H4 (cell line): ENCODE results near the gene RGPD3. TPM values are rescaled to one million over a fixed set of nuclear protein-coding genes. Genes with fewer than 3 reads are reported as not detected.
"Not testable (repeated sequence)": the region's sequence is repeated elsewhere in the genome, so short reads cannot be mapped to it uniquely, and the experiment has no call there.

ENCODE experiments used
- DNase-seq: peaks from one replicate; pipeline ENCODE4 v3.0.0-alpha.2; 2015; ENCODE audit warnings: low spot score
- total RNA-seq: library from RNA; depleted of rRNA; stranded (reverse); fragments of >200 nt; shearing (Covaris generic); gene quantifications from 2 replicates; pipeline ENCODE4 v1.2.3, GENCODE V29; 2014

RGPD3 gene
- total RNA-seq, 1 experiment from 2014 or later: not detected

DNA sequence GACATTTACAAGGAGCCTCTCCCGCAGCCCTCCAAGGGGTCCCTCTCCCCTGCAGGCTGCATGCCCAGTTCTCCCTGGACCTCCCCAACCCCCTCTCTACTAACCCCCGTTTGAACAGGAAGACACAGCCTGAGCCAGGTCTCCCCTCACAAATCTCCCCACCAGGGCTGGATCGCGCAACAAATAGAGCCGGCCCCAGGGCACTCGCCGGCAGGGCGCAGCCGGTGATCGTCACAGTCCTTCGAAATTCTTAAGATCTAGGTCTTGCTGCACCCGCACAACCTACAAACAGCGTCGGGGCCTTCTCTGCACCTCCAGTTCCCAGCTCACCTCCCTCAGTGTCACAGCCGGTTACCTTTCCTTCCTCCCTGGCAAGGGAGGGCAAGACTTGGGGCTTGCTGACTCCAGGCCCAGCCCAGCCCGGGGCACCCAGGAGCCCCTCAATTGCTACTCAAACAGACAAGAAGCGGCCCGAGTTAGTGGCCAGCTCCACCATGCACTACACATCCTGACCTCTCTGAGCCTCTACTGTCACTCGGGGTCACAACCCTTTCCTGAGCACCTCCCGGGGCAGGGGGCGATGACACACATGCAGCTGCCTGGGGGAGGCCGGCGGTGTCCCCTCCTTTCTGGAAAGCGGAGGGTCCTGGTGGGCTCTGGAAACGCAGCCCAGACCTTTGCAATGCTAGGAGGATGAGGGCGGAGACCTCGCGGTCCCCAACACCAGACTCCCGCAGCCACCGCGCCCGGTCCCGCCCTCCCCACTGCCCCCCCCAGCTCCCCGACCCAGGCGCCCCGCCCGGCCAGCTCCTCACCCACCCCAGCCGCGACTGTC lies 18.6 kb upstream of the RGPD3 start, which contains the start of gene CD8B2:
TSS of gene CD8B2 (plus strand) at position 814 of the 835 bp plus-strand sequence. CDS start 63 bp downstream, outside the sequence.
- DNase-seq: not testable (repeated sequence)

DNA sequence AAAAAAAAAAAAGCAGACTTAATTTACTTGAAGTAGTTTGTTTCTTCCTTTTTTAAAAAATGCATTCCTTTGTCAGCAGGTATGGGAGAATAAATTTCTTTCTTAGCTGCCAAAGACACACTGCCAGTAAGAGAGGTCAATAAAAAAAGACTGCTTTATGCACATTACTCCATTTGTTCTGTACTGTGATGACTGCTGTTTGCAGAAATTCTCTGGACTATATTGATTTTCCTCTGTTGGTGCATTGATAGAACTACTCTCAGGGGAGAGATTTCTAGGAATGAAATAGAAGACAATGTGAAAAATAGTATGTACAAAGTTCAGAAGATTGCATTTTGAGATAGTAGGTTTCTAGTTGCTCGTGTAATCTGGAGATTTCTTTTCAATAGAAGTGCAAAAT lies 11.3 kb upstream of the RGPD3 start:
- DNase-seq: not testable (repeated sequence)

DNA sequence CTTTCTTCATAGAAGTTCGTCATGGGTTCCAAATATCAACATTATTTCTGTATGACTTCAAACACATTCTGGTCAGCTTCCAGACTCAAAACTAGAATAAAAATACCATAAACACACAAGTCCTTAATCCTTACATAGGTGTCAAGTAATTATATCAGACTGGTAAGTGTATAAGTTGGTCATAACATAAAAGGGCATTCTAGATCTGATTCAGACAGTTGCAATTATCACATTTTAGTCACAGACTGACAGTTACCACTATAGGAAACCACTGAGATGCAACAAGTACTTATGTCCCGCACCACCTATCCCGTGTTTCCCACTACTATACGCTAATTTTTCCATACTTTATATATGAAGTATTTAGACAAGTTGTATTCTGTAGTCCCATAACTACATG lies 9.4 kb upstream of the RGPD3 start:
- not testable (repeated sequence) for DNase-seq

GRCh38 chr2:106470658-106471057 lies 2.4 kb upstream of the RGPD3 start:
- not testable (repeated sequence) for DNase-seq

DNA sequence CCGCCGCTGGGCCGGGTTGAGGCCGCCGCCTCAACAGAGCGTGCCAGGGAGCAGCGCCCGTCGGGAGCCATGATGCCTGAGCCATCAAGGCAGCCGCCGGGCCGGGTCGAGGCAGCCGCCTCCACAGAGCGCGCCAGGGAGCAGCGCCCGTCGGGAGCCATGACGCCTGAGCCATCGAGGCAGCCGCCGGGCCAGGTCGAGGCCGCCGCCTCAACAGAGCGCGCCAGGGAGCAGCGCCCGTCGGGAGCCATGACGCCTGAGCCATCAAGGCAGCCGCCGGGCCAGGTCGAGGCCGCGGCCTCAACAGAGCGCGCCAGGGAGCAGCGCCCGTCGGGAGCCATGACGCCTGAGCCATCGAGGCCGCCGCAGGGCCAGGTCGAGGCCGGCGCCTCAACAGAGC lies 697 bp downstream of the RGPD3 start:
- not testable (repeated sequence) for DNase-seq

DNA sequence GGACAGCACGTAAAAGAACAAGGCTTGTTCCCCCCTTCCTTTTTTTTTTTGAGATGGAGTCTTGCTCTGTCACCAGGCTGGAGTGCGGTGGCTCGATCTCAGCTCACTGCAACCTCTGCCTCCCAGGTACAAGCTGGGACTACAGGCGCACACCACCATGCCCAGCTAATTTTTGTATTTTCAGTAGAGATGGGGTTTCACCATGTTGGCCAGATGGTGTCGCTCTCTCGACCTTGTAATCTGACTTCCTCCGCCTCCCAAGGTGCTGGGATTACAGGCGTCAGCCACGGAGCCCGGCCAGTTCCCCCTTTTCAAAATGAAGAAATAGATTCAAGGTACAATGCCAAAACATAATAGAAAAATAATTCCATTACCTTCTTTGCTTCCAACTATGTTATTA lies 6.3 kb downstream of the RGPD3 start:
- not testable (repeated sequence) for DNase-seq

DNA sequence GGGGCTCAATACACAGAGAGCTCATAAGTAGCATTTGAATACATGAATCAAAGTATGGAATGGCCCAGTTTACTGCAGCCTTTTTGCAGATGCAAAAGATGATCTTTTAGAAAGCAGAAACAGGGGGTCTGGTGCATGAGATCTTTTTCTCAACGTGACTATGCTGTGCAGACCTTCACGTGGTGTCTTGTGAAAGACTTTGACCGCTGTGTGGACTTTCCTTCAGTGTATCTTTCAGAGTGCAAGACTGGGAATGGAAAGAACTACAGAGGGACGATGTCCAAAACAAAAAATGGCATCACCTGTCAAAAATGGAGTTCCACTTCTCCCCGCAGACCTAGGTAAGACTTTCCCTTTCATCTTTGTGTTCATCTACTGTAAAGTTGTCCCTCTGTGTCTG lies 77.5 kb downstream of the RGPD3 start:
- not testable (repeated sequence) for DNase-seq

DNA sequence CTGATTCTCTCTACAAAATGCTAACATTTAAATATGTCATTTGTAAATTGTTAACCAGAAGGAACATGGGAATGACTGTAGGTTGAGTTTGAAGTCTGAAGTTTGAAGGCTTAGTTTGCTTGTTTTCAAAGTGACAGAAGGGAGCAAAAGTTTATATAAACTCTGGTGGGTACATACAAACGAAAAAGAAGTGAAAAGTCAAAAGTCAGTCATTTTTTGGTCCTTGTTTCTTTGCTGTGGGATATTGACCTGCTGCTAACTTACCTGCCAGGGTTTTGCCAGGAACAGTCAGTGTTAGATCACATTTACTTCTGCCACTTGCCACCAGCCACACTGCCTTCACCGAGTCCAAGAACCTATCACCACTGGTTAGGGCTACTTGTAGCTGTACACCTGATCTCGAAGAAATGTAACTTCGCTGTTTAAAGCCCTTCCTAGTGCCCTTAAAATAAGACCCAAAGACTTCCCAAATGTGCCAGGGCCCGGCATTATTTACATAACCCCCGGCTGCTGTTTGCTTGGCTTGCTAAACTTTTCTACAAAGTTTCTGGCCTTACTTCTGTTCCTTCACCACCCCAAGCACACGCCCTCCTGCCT lies 79.3 kb downstream of the RGPD3 start:
- not testable (repeated sequence) for DNase-seq

DNA sequence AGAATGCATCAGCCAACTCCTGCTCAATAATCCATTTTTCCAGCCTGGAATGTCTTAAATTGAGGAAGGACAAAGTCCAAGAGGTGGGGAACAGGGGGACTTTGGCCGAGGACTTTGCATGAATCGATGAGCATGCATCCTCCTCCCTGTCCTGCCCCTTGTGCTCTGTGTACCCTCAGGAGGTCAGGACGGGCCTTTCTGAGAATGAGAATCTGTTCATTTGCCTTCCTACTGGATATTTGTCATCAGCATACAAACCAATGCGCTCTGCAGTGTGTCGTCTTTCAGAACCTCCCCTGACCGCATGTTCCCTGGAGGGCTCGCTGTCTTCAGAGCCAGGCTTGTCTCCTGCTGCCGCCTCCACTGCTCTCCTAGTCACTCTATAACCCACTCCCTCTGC lies 83.7 kb downstream of the RGPD3 start:
- DNase-seq: not testable (repeated sequence)

DNA sequence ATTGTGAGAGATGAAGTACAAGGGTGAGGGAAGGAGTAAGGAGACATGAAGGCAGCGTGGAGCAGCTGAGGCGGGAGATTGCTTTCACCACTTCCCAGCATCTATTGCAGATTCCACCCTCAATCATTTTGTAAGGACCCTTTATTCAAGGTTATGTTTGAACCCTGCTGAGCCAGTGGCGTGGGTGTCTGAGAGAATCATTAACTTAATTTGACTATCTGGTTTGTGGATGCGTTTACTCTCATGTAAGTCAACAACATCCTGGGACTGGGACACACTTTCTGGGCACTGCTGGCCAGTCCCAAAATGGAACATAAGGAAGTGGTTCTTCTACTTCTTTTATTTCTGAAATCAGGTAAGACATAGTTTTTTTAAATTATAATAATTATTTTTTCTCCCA lies 86.3 kb downstream of the RGPD3 start:
- not testable (repeated sequence) for DNase-seq

DNA sequence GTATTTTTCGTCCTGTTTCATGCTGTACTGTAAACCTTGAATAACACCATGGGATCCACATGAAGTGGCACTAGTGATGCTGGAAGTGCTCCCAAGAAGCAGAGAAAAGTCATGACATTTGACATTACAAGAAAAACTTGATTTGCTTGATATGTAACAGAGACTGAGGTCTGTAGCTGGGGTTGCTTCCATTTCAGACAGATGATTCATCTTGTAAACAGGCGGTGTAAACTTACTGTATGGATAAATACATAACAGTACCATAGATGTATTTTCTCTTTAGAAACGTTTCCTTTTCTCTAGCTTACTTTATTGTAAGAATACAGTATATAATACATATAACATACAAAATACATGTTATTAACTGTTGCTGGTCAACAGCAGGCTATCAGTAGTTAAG lies 88.6 kb downstream of the RGPD3 start:
- not testable (repeated sequence) for DNase-seq

- DNase-seq: not testable (repeated sequence)
These were observed 99.0 kb downstream of the RGPD3 start for GRCh38 chr2:106369182-106369581.

- no peak for DNase-seq
These were observed 101.9 kb downstream of the RGPD3 start for GRCh38 chr2:106366204-106366885.

DNA sequence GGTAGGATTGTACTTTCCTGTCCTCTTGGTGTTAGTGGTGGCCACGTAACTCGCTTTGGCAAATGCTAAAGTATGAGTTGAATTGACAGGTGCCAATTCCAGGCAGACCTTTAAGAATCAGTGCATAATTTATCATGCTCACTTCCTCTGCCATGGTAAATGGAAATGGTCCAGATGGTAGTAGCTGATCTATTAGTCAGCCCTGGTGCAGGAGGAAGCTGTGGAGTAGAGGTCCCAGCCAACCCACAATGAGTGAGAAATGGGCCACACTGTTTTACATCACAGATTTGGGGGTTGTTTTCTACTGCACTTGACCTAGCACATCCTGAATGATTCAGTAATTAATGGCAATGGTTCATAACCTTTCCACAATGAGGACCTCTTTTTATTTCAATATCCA lies 104.4 kb downstream of the RGPD3 start:
- no peak for DNase-seq

DNA sequence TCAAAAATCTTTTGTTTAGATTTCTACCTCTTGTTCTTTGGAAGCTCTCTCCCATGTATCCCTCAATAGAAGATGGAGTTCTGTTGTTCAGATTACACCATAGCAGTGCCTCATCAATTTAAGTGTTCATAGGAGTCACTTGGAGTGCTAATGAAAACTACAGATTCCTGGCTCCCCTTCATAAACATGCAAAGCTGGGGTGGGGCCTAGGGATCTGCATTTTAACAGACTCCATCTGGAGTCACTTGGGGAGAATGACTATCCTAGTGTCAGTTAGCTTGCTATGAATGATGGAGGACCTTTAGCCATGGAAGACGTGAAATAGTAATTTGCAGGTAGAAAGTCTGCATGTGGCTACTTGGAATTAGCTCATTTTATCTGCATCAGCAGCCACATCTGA lies 105.4 kb downstream of the RGPD3 start:
- DNase-seq: no peak

DNA sequence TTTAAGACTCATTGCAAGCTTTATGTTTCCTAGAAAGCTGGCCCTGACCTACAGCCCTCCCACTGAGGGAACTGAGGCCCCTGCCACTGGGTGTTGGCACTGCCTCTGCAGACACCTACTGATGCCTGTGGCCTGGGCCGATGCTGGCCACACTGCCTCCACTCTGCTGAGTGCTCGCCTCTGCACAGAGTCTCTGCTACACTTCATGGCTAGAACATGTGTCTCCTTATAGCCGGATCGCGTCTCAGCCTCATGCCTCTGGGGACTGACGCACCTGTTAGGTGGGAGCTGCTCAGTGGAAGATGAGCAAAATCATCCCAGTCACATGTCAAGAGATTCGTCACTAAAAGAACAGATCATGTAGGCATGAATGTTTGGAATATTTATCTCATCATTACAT lies 108.7 kb downstream of the RGPD3 start:
- no peak for DNase-seq

- DNase-seq: no peak
These were observed 109.7 kb downstream of the RGPD3 start for GRCh38 chr2:106358521-106358920.

DNA sequence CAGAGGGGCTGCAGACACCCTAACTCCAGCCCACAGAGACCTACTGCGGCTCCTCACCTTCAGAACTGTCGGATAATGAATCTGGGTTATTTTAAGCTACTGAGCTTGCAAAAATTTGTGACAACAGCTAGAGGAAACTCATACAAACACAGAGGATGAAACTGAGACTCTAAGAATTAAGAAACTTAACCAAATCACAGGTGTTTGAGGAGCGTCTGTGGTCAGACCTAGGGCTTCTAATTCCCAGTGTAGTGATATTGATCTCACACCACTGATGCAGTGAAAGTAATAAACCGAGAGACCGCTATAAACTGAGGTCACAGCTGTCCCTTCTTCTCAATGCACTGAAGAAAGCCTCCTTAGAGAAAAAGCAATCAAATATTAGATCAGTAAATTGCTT lies 110.1 kb downstream of the RGPD3 start:
- DNase-seq: no peak

DNA sequence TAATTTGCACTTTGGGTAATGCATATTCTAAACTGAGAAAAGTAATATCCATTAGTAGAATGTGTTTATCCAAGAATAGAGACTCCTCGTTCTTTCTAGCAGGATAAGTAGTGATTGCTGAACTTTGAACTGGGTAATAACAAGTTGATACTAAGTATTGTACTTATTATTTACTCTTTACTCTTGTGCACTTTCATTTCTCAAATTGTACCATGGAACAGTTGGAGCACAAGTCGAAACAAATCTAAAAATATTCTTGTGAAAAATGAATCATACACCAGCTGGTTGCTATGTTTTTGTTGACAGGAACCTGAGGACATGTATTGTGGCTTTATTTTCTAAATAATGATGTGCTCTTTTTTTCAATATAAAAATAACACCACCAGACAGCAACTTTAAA lies 111.9 kb downstream of the RGPD3 start:
- DNase-seq: no peak

DNA sequence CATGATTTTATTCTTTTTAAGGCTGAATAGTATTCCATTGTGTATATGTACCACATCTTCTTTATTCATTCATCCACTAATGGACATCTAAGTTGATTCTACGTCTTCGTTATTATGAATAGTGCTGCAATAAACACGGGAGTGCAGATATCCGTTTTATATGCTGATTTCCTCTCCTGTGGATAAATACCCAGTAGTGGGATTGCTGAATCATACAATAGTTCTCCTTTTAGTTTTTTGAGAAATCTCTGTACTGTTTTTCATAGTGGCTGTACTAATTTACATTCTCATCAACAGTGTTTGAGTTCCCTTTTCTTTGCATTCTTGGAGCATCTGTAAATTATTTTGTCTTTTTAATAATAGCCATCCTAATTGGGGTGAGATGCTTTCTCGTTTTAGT lies 114.5 kb downstream of the RGPD3 start:
- DNase-seq: no peak

DNA sequence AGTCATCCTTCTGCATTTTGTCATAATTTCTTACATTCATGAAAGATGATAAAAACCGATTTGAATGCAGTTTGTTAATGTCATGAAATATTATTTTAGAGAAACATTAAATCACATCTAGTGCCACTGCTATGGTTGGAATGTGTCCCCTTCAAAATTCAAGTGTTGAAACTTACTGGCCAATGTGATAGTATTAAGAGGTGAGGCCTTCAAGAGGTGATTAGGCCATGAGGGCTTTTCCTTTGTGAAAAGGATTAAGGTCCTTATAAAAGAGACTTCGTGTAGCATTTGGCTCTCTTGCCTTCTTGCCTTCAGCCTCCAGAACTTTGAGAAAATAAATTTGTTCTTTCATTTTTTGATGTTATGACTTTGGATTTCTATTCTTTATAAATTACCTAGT lies 117.2 kb downstream of the RGPD3 start:
- no peak for DNase-seq

- DNase-seq: no peak
These were observed 123.9 kb downstream of the RGPD3 start for GRCh38 chr2:106344302-106344701.

- no peak for DNase-seq
These were observed 124.9 kb downstream of the RGPD3 start for GRCh38 chr2:106343274-106343673.
